ENCODE results near the gene KRT39. TPM values are rescaled to one million over a fixed set of nuclear protein-coding genes. Genes with fewer than 3 reads are reported as not detected.

The KRT39 gene
- total and polyA plus RNA-seq, 2 of the 13 experiments (the other 11 are each of a cell fraction or from before 2014, with no cell fraction given) = 0.07 to 1.2 TPM

- TF ChIP-seq ARID3A (IDR thresholded peaks at IDR 0.05; ENCODE audit: low read depth, low read length) = peak; percentile 97
- peak; percentile 50; the same call in 1 of the 2 replicates for TF ChIP-seq ZNF710 (CRISPR knock-in tag; IDR thresholded peaks at IDR 0.05; ENCODE audit: borderline replicate concordance)
- 0 out of 2 replicates have a peak, but pooled peaks have one; percentile 54 for TF ChIP-seq ZNF792 (CRISPR knock-in tag; IDR thresholded peaks at IDR 0.05)
- peak; percentile 83 for TF ChIP-seq TCF7L2 (IDR thresholded peaks at IDR 0.05; ENCODE audit: low read depth, low read length)
- TF ChIP-seq TBP (CRISPR knock-in tag; IDR thresholded peaks at IDR 0.05) = no peak
- peak; percentile 93 for TF ChIP-seq GATAD2A (CRISPR knock-in tag; IDR thresholded peaks at IDR 0.05)
- TF ChIP-seq AFF4 (CRISPR knock-in tag; IDR thresholded peaks at IDR 0.05) = no peak
- TF ChIP-seq ZNF567 (CRISPR knock-in tag; IDR thresholded peaks at IDR 0.05; ENCODE audit: borderline replicate concordance) = no peak
- no peak for TF ChIP-seq ZNF607 (CRISPR knock-in tag; IDR thresholded peaks at IDR 0.05; ENCODE audit: borderline replicate concordance)
- peak; percentile 66; the same call in 1 of the 2 replicates for TF ChIP-seq DPF2 (CRISPR knock-in tag; IDR thresholded peaks at IDR 0.05; ENCODE audit: borderline replicate concordance, low read depth)
- peak; percentile 72; the same call in 1 of the 2 replicates for TF ChIP-seq HNF1A (IDR thresholded peaks at IDR 0.05; ENCODE audit: low read depth)
- peak; percentile 42; the same call in 1 of the 2 replicates for TF ChIP-seq HNF1A (CRISPR knock-in tag; IDR thresholded peaks at IDR 0.05; ENCODE audit: borderline replicate concordance)
- TF ChIP-seq CBX1 (IDR thresholded peaks at IDR 0.05; ENCODE audit: low read depth) = no peak
- TF ChIP-seq CSRNP1 (CRISPR knock-in tag; IDR thresholded peaks at IDR 0.05) = no peak
- 0 out of 2 replicates have a peak, but pooled peaks have one; percentile 33 for TF ChIP-seq GATAD1 (CRISPR knock-in tag; IDR thresholded peaks at IDR 0.05)
- no peak for TF ChIP-seq ZNF484 (CRISPR knock-in tag; IDR thresholded peaks at IDR 0.05; ENCODE audit: borderline replicate concordance, low read depth)
Observed at GRCh38 chr17:41009301-41009760, 42.6 kb upstream of the KRT39 start (continued).

Measured in HepG2 (cell line).